ENCODE measurements around the gene FBXO2. TPM values are rescaled to one million over a fixed set of nuclear protein-coding genes. Genes with fewer than 3 reads are reported as not detected.

The FBXO2 gene
- total RNA-seq, 6 donors from 2014 or later: 8.2 to 18.0 (median 13.8) TPM

- no peaks in the 10 kb centered on the region for H3K4me1 ChIP-seq
- H3K27me3 ChIP-seq: no peaks in the 10 kb centered on the region
- ATAC-seq (ENCODE audit: low FRiP score in 2 of 2) (no peak), DNase-seq (no peak)
- TF ChIP-seq CTCF (IDR thresholded peaks at IDR 0.05) (no peak), POLR2AphosphoS5 (IDR thresholded peaks at IDR 0.05) (no peak), POLR2A (IDR thresholded peaks at IDR 0.05) (no peak), EP300 (IDR thresholded peaks at IDR 0.05) (no peak)
- no peak overlapping the region for H3K4me3 ChIP-seq
- H3K36me3 ChIP-seq: no peaks in the 10 kb centered on the region
- WGBS, 2 donors: 92 to 96% methylated on average over 6 of the region's 6 CpGs
- no peak overlapping the region for H3K27ac ChIP-seq
- H3K9me3 ChIP-seq: no peaks in the 10 kb centered on the region
These were observed 47.5 kb downstream of the FBXO2 start for GRCh38 chr1:11606775-11607174.

DNA sequence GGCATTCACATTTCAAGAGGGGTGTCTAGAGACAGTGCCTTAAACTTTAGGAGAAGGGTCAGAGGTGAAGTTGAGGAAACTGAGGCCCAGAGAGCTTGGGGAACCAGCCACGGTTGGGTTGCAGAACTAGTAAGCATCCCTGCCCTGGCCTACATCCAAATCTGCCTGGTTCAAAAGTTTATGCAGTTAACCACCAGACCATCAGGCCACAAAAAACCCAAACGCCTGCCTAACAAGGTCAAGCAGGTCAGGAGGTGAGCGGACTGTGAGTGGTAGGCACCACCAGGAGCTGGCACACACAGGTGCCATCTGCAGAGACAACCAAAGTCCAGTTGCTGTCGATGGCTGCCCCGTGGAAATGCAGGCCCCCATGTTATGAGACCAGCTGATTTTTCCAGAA is 51.2 kb downstream of the FBXO2 start:
- no peaks in the 10 kb centered on the region for H3K27me3 ChIP-seq
- no peak overlapping the region for H3K4me3 ChIP-seq
- 78 to 79% methylated on average over 5 of the region's 5 CpGs for WGBS, 2 donors
- no peak for DNase-seq
- TF ChIP-seq POLR2AphosphoS5 (IDR thresholded peaks at IDR 0.05) (no peak), POLR2A (IDR thresholded peaks at IDR 0.05) (no peak), EP300 (IDR thresholded peaks at IDR 0.05) (no peak), CTCF (IDR thresholded peaks at IDR 0.05) (no peak)
- no peaks in the 10 kb centered on the region for H3K36me3 ChIP-seq
- no peak for ATAC-seq (ENCODE audit: low FRiP score in 2 of 2)
- H3K4me1 ChIP-seq: no peaks in the 10 kb centered on the region
- no peaks in the 10 kb centered on the region for H3K9me3 ChIP-seq
- no peak overlapping the region for H3K27ac ChIP-seq

DNA sequence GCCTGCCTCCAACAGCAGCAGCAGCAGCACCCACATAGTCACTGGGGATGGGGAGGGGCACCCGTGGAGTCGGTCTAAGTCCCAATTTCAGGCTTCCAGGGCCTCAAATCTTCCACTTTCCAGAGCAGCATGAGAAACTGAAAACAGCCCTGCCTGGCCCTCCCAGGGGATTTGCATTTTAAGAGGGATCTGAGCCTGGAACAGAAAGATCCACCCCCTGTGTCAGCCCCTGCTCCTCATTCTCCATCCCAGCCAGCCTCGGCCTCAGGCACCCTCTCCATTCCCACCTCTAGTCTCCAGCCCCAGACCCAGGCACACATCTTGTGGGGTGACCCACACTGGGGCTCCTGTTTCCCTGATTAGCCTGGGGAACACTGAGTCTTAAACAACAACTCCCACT is 51.8 kb downstream of the FBXO2 start:
- TF ChIP-seq CTCF (IDR thresholded peaks at IDR 0.05) (no peak), EP300 (IDR thresholded peaks at IDR 0.05) (no peak)
- WGBS, 2 donors: 60 to 68% methylated on average over 1 to 3 of the region's 3 CpGs
- H3K36me3 ChIP-seq: no peaks in the 10 kb centered on the region
- no peaks in the 10 kb centered on the region for H3K4me1 ChIP-seq
- H3K9me3 ChIP-seq: no peaks in the 10 kb centered on the region
- no peak overlapping the region for H3K27ac ChIP-seq
- no peaks in the 10 kb centered on the region for H3K27me3 ChIP-seq
- DNase-seq: no peak
- no peak for ATAC-seq (ENCODE audit: low FRiP score in 2 of 2)
- no peak overlapping the region for H3K4me3 ChIP-seq

GRCh38 chr1:11600836-11601235 is 53.4 kb downstream of the FBXO2 start:
- Histone ChIP-seq H3K4me1 (no peaks in the 10 kb centered on the region), H3K9me3 (no peaks in the 10 kb centered on the region), H3K36me3 (no peaks in the 10 kb centered on the region), H3K4me3 (no peak overlapping the region), H3K27me3 (no peaks in the 10 kb centered on the region), H3K27ac (no peak overlapping the region)
- DNase-seq: no peak
- TF ChIP-seq POLR2A (IDR thresholded peaks at IDR 0.05) (no peak), EP300 (IDR thresholded peaks at IDR 0.05) (no peak), CTCF (IDR thresholded peaks at IDR 0.05) (no peak), POLR2AphosphoS5 (IDR thresholded peaks at IDR 0.05) (no peak)
- WGBS, 2 donors: 66 to 86% methylated on average over 7 of the region's 7 CpGs
- ATAC-seq (ENCODE audit: low FRiP score in 2 of 2): no peak

- no peak overlapping the region for H3K27ac ChIP-seq
- 82 to 83% methylated on average over 6 of the region's 6 CpGs for WGBS, 2 donors
- no peaks in the 10 kb centered on the region for H3K36me3 ChIP-seq
- no peaks in the 10 kb centered on the region for H3K27me3 ChIP-seq
- ATAC-seq (ENCODE audit: low FRiP score in 2 of 2) (no peak), DNase-seq (no peak)
- H3K4me1 ChIP-seq: no peaks in the 10 kb centered on the region
- H3K4me3 ChIP-seq: no peak overlapping the region
- H3K9me3 ChIP-seq: no peaks in the 10 kb centered on the region
- TF ChIP-seq EP300 (IDR thresholded peaks at IDR 0.05) (no peak), POLR2A (IDR thresholded peaks at IDR 0.05) (no peak), POLR2AphosphoS5 (IDR thresholded peaks at IDR 0.05) (no peak), CTCF (IDR thresholded peaks at IDR 0.05) (no peak)
These were observed 54.2 kb downstream of the FBXO2 start for GRCh38 chr1:11599891-11600576.

All from upper lobe of left lung (tissue), 6 donors.